GM18951 (cell line): ENCODE measurements around the gene TNNI3.
"Not testable (repeated sequence)": the region's sequence is repeated elsewhere in the genome, so short reads cannot be mapped to it uniquely, and the experiment has no call there.

ENCODE experiments used
- POLR2A ChIP-seq: IDR thresholded peaks from 4 replicates; pipeline ENCODE4 v1.6.1; 2011; ENCODE audit warnings: mild to moderate bottlenecking; ENCODE audit not compliant: insufficient read length, insufficient read depth; ENCODE audit errors: extremely low read depth
- in situ Hi-C: fragments of 300-500 bp; cut with MboI; formaldehyde crosslinking; loops from one replicate; pipeline ENCODE4 v1.12.0; 2022; ENCODE audit warnings: low sequenced_read_pairs, mixed read lengths, inconsistent platforms; ENCODE audit not compliant: unreplicated experiment

Gene TNNI3

DNA sequence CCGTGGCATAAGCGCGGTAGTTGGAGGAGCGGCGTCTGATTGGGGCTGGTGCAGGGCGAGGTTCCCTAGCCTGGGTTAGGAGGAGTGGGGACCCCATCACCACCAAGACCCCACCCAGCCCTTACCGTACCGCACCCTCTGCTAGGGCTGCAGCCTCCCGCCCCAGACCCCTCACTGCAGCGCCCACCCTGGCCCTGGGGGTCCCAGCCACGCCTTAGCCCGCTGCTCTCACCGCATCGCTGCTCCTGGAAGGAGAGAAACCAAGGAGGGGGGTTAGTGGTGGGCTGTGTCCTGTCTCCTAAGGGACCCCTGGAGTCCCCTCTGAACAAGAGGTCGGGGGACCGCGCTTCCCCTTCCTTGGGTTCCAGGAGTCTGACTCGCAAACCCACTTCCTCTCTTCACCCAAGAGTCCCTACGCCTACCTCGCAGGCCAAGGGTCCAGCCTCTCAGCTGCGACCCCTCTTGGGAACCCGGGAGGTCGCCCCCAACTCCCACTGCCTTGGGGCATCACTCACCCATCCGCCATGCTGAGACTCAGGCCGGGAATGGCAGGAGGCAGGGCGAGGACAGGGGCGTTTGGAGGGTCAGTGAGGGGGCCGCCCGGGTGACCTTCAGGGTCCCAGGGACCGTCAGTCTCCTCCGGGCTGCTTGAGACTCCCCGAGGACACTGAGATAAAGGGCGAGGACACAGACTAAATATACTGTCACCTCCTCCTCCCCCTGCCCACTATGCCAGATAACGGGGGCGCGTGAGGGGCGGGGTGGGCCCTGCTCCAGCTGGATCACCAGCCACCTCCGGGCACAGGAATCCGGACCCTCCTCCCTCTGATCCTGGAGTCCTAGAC, at the start of gene TNNI3:
Gene TNNI3, minus strand, starts transcription at position 669 of the 845 bp plus-strand sequence. Its CDS starts 143 bp downstream, at position 526.
- TF ChIP-seq POLR2A = no peak
- in situ Hi-C loops = no loop called here

DNA sequence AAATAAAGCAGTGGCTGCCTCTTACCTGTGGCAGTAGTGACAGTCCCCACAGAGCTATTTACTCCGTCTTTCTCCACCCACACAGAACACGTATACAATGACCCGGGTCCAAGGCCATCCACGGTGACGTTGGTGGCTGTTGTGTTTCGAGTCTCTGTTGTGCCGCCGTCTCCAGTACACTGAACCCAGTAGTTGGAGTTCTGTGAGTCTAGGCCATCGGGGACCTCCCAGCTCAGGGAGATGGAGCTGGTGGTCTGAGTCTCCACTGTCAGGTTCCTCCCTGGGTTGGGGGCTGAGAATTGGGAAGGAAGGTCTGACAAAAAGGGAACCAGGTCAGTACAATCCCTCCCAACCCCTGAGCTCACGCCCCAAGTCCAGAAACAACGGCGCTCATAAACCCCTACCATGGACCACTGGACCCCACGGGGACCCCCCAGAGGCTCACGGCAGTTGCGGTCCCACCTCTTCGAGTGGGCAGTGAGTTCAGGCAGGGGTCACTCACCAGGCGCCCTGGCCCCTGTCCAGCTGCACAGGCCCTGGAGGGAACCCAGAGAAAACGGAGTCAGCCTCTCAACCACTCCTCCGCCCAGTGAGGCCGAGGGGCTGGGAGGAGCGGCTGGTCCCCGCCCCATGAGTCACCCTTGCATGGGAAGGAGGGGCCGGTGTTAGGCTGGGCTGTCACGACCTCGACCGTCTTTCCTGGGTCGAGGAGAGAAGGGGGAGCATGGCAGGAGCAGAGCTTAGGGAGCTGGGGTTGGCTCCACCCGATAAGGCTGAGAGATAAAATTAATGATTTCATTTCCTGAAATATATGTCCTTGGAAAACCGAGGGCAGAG, 49.4 kb upstream of the TNNI3 start:
- in situ Hi-C loops = no loop called here

DNA sequence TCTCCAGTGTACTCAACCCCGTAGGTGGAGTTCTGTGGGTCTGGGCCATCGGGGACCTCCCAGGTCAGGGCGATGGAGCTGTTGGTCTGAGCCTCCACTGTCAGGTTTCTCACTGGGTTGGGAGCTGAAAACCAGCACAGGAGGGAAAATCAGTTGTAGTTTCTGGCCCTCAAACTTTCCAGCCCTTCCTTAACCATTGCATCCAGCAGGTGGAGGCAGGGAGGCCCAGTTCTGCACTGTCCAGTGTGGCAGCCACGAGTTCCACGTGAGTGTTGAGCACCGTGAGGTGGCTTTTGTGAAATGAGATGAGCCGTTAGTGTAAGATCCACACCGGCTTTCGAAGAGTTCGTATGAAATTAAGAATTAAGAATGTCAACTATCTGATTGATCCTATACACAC, 44.7 kb upstream of the TNNI3 start:
- in situ Hi-C loops = not testable (repeated sequence)

More for the DNA sequence above, 49.4 kb upstream of the TNNI3 start:
- TF ChIP-seq POLR2A = no peak

DNA sequence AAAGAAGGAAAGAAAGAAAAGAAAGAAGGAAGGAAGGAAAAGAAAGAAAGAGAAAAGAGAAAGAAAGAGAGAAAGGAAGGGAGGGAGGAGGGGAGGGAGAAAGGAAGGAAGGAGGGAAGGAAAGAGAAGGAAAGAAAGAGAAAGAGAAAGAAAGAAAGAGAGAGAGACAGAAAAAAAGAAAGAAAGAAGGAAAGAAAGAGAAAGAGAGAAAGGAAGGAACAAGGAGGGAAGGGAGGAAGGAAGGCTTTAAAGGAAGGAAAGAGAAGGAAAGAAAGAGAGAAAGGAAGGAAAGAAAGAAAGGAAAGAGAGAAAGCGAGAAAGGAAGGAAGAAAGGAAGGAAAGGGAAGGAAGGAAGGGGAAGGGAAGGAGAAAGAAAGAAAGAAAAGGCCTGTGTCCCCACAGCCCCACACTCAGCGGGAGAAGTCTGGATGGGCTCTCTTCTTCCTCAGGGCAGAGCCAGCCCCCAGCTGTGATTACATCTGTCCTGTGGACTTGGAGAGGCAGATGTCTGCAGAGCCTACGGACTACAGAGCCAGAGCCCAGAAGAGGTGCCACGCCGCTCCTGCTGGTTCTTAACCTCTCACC, 42.2 kb upstream of the TNNI3 start:
- TF ChIP-seq POLR2A = no peak
- in situ Hi-C loops = no loop called here

DNA sequence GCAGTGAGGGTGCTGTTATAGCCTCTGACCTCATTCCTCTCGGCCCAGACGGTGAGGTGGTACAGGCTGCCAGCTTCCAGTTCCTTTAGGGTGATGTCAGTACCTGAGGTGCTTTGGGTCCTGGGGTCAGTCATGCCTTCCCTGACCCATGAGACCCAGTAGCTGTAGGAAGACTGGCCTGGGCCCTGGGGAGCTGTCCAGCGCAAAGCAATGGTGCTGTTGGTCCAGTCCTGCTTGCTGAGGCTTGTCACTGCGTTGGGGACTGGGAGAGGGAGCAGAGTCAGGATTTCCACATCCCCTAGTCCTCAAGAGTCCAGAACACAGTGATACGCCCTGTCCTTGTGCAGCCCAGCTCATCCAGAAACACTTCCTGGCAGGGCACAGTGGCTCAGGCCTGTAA, 41.1 kb upstream of the TNNI3 start:
- TF ChIP-seq POLR2A = no peak
- in situ Hi-C loops = no loop called here

DNA sequence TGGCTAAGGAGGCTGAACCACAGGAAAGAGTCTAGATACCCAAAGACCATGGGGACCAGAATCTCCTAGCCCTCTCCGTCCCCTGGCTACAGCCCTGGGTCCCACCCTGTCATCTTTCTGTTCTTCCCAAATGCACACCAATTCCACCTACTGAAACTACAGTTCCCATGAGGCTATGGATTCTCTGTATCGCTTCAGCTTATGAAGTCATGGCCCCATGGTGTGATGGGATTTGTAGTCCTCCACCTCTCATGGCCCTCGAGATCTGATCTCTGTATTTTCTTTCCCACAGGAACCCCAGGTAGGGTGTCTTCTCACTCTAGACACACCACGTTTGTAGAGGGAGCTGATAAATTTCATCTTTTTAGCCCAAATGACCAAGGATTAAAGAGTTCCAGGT, 40.0 kb upstream of the TNNI3 start:
- no peak for TF ChIP-seq POLR2A
- in situ Hi-C loops = no loop called here

DNA sequence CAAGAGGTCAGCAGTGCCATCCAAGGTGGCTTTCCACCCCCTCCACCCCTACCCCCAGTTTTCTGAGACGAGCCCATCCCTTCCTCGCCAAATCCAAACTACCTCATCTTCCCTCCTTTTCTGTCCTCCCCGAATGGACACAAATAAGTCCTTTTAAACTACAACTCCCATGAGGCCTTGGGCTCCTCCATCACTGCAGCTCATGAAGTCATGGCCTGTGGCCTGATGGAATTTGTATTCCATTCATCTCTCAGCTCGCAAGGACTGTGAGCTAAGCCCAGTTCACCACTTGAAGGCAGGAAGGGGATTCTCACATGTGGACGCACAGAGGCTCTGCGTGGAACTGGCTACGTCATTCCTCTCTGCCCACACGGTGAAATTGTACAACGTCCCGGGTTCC, 39.3 kb upstream of the TNNI3 start:
- in situ Hi-C loops = no loop called here
- no peak for TF ChIP-seq POLR2A

DNA sequence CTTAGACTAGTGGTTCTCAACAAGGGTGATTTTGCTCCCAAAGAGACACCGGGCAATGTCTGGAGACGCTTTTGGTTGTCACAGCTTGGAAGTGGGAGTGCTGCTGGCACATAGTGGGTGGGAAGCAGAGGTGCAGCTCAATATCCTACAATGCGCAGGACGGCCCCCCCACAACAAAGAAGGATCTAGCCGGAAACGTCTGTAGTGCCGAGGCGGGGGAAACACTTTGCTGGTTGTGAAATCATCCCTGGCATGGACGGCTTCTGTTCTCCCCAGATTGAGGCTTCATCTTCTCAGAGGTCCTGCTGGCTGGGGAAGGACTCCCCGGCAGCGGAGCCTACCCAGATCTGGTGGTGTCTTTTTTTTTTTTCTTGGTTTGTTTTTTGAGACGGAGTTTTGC, 35.9 kb upstream of the TNNI3 start:
- TF ChIP-seq POLR2A = no peak
- in situ Hi-C loops = no loop called here

DNA sequence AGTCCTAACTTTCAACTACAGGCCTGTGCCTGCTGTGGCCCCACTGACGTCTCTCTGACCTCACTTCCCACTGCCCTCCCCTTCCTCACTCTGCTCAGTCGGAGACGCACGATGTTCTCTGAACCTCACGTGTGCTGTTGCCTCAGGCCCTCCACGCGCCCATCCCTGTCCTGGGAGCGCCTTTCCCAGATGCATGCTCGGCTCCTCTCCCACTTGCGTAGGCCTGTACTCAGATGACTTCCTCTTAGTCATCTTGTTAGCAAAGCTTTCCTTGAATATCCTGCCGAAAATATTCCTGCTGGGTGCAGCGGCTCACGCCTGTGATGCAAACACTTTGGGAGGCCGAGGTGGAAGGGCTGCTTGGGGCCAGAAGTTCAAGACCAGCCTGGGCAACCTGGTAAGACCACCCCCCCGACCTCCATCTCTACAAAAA, 31.9 kb upstream of the TNNI3 start:
- no peak for TF ChIP-seq POLR2A
- in situ Hi-C loops = no loop called here

DNA sequence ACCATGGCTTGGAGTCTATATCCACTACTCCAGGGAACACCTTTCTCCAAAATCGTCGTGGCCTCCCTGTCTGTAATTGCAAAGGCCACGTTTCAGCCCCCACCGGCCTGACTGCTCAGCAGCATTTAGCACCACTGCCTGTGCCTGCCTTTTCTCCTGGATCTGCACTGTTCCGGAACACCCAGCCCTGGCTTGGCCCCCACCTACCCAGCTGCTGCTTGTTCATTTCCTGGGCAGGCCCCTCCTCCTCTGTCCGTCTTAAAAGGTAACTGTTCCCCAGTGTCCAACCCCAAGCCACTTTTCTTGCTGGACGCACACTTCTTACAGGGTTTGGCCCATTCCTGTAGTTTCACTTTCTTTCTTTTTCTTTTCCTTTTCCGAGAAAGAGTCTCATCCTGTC, 31.1 kb upstream of the TNNI3 start:
- no peak for TF ChIP-seq POLR2A
- in situ Hi-C loops = no loop called here

DNA sequence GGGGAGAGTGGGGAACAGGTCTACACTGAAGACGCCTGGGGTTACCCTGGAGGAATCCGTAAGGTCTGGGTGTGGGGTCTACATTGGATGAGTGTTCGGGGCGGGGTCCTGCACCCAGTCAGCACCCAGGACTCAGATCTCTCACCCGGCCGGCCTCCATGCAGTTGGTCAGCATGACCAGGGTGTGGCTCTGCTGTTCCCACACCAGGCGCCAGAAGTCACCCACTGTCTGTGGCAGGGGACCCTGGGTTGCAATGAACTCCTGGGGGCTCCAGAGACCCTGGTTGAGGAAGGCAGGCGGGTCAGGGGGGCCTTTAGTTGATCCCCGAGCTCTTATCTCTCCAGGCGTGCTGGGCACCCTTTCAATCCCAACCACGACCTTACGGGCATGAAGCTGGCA, 28.5 kb upstream of the TNNI3 start:
- TF ChIP-seq POLR2A = no peak
- in situ Hi-C loops = no loop called here

DNA sequence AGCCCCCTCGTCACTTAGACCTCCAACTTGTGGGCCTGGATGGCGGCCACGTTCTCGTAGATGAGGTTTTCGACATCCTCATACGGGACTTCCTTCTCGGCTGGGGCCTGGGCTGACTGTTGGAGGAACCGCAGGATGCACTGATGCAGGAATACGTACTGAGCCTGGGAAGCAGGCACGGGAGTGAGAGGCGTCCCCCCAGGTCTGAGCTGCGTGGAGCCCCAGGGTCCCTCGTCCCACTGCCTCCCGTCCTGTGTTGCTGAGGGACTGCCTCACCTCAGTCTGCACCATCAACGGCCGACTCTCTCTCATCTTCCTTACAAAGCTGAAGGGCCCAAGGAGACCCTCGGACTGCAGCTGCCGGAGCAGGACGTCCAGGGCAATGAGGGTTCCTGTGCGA, 24.2 kb upstream of the TNNI3 start:
- in situ Hi-C loops = no loop called here
- no peak for TF ChIP-seq POLR2A

DNA sequence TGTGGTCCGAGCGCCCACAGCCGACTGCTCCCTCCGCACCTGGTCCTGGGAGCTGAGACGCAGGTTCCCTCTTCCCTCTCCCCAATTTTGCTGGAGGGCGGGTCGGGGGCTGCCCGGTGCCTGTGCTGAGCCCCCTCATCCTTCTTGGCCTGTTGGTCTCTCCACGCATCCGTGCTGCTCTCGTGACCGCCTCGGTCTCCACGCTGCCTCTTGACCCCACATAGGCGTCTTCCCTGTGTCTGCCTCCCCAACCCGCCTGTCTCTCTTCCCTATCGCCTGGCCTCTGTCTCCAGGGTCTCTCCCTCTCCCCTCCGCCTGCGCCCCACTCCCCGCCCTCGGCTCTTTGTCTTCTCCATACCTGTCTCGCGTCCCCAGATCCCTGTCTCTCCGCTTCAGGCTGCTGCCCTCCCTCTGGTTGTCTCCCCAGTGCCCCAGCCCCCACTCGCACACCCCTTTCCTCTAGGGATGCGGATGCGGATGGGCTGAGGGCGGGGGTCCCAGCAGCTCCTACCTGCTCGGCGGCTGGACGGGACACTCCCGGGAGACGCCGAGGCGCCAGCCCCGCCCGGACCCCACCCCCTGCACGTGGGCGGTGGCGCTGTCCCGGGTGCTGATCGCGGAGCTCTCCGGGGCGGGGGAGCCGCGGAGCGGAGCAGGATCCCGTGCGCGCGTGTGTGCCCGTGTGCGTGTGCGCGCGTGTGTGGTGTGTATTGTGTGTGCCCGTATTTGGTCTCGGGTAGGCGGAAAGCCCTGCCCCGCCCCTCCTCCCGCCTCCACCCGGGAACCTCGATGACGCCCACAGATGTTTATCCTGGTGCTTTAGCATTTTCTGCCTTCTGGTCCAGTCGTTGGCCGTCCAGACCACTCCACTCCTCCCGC, 22.3 kb upstream of the TNNI3 start, which contains the start of gene SYT5:
Gene SYT5, minus strand, starts transcription at position 684 of the 879 bp plus-strand sequence. CDS start 1,248 bp downstream, outside the sequence.
- in situ Hi-C loops = no loop called here
- no peak for TF ChIP-seq POLR2A
